ENCODE data around the gene MTRR.
"Not testable (repeated sequence)": the region's sequence is repeated elsewhere in the genome, so short reads cannot be mapped to it uniquely, and the experiment has no call there.

The MTRR gene

GRCh38 chr5:7894439-7894838 is 25.5 kb downstream of the MTRR start:
- in situ Hi-C loops (cut with MboI; ENCODE audit: low sequenced_read_pairs), result no loop called here

GRCh38 chr5:7894860-7895259 is 25.9 kb downstream of the MTRR start:
- in situ Hi-C loops (cut with MboI; ENCODE audit: low sequenced_read_pairs), result no loop called here

GRCh38 chr5:7897014-7897600 is 28.2 kb downstream of the MTRR start:
- in situ Hi-C loops (cut with MboI; ENCODE audit: low sequenced_read_pairs), result no loop called here

GRCh38 chr5:7902201-7902600 is 33.3 kb downstream of the MTRR start:
- in situ Hi-C loops (cut with MboI; ENCODE audit: low sequenced_read_pairs), result no loop called here

GRCh38 chr5:7902666-7903625 is 34.0 kb downstream of the MTRR start:
- in situ Hi-C loops (cut with MboI; ENCODE audit: low sequenced_read_pairs), result no loop called here

- in situ Hi-C loops (cut with MboI; ENCODE audit: low sequenced_read_pairs), result no loop called here
These were observed 35.2 kb downstream of the MTRR start for GRCh38 chr5:7904170-7904569.

GRCh38 chr5:7907612-7908011 is 38.7 kb downstream of the MTRR start:
- in situ Hi-C loops (cut with MboI; ENCODE audit: low sequenced_read_pairs), result no loop called here

- in situ Hi-C loops (cut with MboI; ENCODE audit: low sequenced_read_pairs), result no loop called here
These were observed 39.4 kb downstream of the MTRR start for GRCh38 chr5:7908317-7908716.

GRCh38 chr5:7910738-7911428 is 41.9 kb downstream of the MTRR start:
- in situ Hi-C loops (cut with MboI; ENCODE audit: low sequenced_read_pairs), result no loop called here

- in situ Hi-C loops (cut with MboI; ENCODE audit: low sequenced_read_pairs), result not testable (repeated sequence)
These were observed 42.5 kb downstream of the MTRR start for GRCh38 chr5:7911429-7911771.

- in situ Hi-C loops (cut with MboI; ENCODE audit: low sequenced_read_pairs), result no loop called here
These were observed 47.3 kb downstream of the MTRR start for GRCh38 chr5:7916171-7916804.

- in situ Hi-C loops (cut with MboI; ENCODE audit: low sequenced_read_pairs), result no loop called here
These were observed 48.5 kb downstream of the MTRR start for GRCh38 chr5:7917130-7918123.

GRCh38 chr5:7925961-7926695 is 57.2 kb downstream of the MTRR start:
- in situ Hi-C loops (cut with MboI; ENCODE audit: low sequenced_read_pairs), result no loop called here

- in situ Hi-C loops (cut with MboI; ENCODE audit: low sequenced_read_pairs), result no loop called here
These were observed 57.8 kb downstream of the MTRR start for GRCh38 chr5:7926720-7927119.

- in situ Hi-C loops (cut with MboI; ENCODE audit: low sequenced_read_pairs), result no loop called here
These were observed 58.8 kb downstream of the MTRR start for GRCh38 chr5:7927466-7928375.

GRCh38 chr5:7930011-7930410 is 61.1 kb downstream of the MTRR start:
- in situ Hi-C loops (cut with MboI; ENCODE audit: low sequenced_read_pairs), result no loop called here

- in situ Hi-C loops (cut with MboI; ENCODE audit: low sequenced_read_pairs), result no loop called here
These were observed 72.7 kb downstream of the MTRR start for GRCh38 chr5:7941692-7942091.

- in situ Hi-C loops (cut with MboI; ENCODE audit: low sequenced_read_pairs), result no loop called here
These were observed 78.4 kb downstream of the MTRR start for GRCh38 chr5:7947301-7947700.

Measured in hTERT RPE-1 (cell line).